GM12878 (cell line): ENCODE data around the gene ZNF335. TPM values are rescaled to one million over a fixed set of nuclear protein-coding genes. Genes with fewer than 3 reads are reported as not detected.

Experiments
- ATF7 ChIP-seq: fragments of 450-650 bp; IDR thresholded peaks from 2 replicates; pipeline ENCODE4 v1.6.1; 2016; ENCODE audit warnings: low read depth, mild to moderate bottlenecking
- BMI1 ChIP-seq: fragments of 450-650 bp; IDR thresholded peaks from 2 replicates; pipeline ENCODE4 v1.6.1; 2016; ENCODE audit warnings: mild to moderate bottlenecking, moderate library complexity, borderline replicate concordance
- DPF2 ChIP-seq: fragments of 450-650 bp; IDR thresholded peaks from 2 replicates; pipeline ENCODE4 v1.6.1; 2017; ENCODE audit warnings: mild to moderate bottlenecking
- EGR1 ChIP-seq, 2 experiments: IDR thresholded peaks; 1 replicate in 1 of 2; 2 replicates in 1 of 2; pipeline ENCODE4 v1.6.1; 2011 to 2012; ENCODE audit warnings: low read depth in 2 of 2, low read length in 2 of 2, borderline replicate concordance in 1 of 2, mild to moderate bottlenecking in 1 of 2, moderate library complexity in 1 of 2
- GABPA ChIP-seq: IDR thresholded peaks from 2 replicates; pipeline ENCODE4 v1.6.1; 2014; ENCODE audit warnings: antibody characterized with exemption, low read depth, mild to moderate bottlenecking, inconsistent platforms
- HDGF ChIP-seq: fragments of 450-650 bp; IDR thresholded peaks from 2 replicates; pipeline ENCODE4 v1.6.1; 2016; ENCODE audit warnings: antibody characterized with exemption
- JUND ChIP-seq: IDR thresholded peaks from 2 replicates; pipeline ENCODE4 v1.6.1; 2012; ENCODE audit warnings: low read depth, mild to moderate bottlenecking, low read length, improper control_type of control experiment, moderate library complexity
- KDM1A ChIP-seq: fragments of 200-600 bp; sonication (generic); IDR thresholded peaks from 2 replicates; pipeline ENCODE4 v1.6.1; 2016; ENCODE audit warnings: borderline replicate concordance
- MEF2B ChIP-seq: fragments of 450-650 bp; IDR thresholded peaks from 2 replicates; pipeline ENCODE4 v1.6.1; 2018; ENCODE audit warnings: mild to moderate bottlenecking, moderate library complexity; ENCODE audit not compliant: partially characterized antibody, poor library complexity, severe bottlenecking
- MTA3 ChIP-seq: IDR thresholded peaks from 2 replicates; pipeline ENCODE4 v1.6.1; 2012; ENCODE audit warnings: low read length, inconsistent platforms, borderline replicate concordance
- NRF1 ChIP-seq: conservative IDR thresholded peaks from 2 replicates; pipeline ENCODE4 v1.6.1; 2011; ENCODE audit warnings: mild to moderate bottlenecking, low read depth, low read length, improper control_type of control experiment
- RB1 ChIP-seq: fragments of 450-650 bp; formaldehyde crosslinking; IDR thresholded peaks from 2 replicates; pipeline ENCODE4 v1.6.1; 2017; ENCODE audit warnings: mild to moderate bottlenecking, borderline replicate concordance
- RUNX3 ChIP-seq: IDR thresholded peaks from 2 replicates; pipeline ENCODE4 v1.6.1; 2012; ENCODE audit warnings: low read length, inconsistent platforms
- SIN3A ChIP-seq: IDR thresholded peaks from 2 replicates; pipeline ENCODE4 v1.6.1; 2012; ENCODE audit warnings: low read depth, low read length, improper control_type of control experiment
- SMAD1 ChIP-seq: fragments of 450-650 bp; IDR thresholded peaks from 2 replicates; pipeline ENCODE4 v1.6.1; 2018; ENCODE audit warnings: mild to moderate bottlenecking, low read depth; ENCODE audit not compliant: partially characterized antibody
- STAT1 ChIP-seq: fragments of 450-650 bp; conservative IDR thresholded peaks from 2 replicates; pipeline ENCODE4 v1.6.1; 2014; ENCODE audit warnings: antibody characterized with exemption, mild to moderate bottlenecking
- TARDBP ChIP-seq: IDR thresholded peaks from 2 replicates; pipeline ENCODE4 v1.6.1; 2016; ENCODE audit warnings: borderline replicate concordance
- ZNF24 ChIP-seq: fragments of 450-650 bp; IDR thresholded peaks from 2 replicates; pipeline ENCODE4 v1.6.1; 2017; ENCODE audit warnings: antibody characterized with exemption, mild to moderate bottlenecking
- polyA plus RNA-seq, 11 experiments: library from polyadenylated mRNA; depleted of rRNA in 4 of 11; unstranded in 6 of 11; stranded (reverse) in 5 of 11; fragments of >200 nt; fragmentation: Nextera tagmentation in 4 of 11; fragmentation: Illumina TruSeq in 1 of 11; extraction: Ambion mirVana in 4 of 11; extraction: Trizol in 1 of 11; gene quantifications; 1 replicate in 1 of 11; 2 replicates in 10 of 11; pipeline versions ENCODE4 v1.2.1 to v1.2.3, GENCODE V29; 2011 to 2016; ENCODE audit warnings: inconsistent platforms in 2 of 11, missing spikeins in 2 of 11, low read depth in 1 of 11
- total RNA-seq, 4 experiments: library from RNA; depleted of rRNA in 3 of 4; stranded (reverse); fragments of >200 nt in 3 of 4; fragmentation: Illumina TruSeq in 1 of 4; extraction: Trizol in 1 of 4; gene quantifications; 2 replicates each; pipeline versions ENCODE4 v1.2.1 to v1.2.3, GENCODE V29; 2013 to 2021
- TF ChIP-seq, protein P1 (sequence below): fragments of 450-650 bp; IDR thresholded peaks from 2 replicates; pipeline ENCODE4 v1.6.1; 2017; ENCODE audit warnings: mild to moderate bottlenecking
- TF ChIP-seq, protein P2 (sequence below): fragments of 450-650 bp; IDR thresholded peaks from 2 replicates; pipeline ENCODE4 v1.6.1; 2016; ENCODE audit warnings: mild to moderate bottlenecking, moderate library complexity, borderline replicate concordance
- TF ChIP-seq, protein P3 (sequence below): fragments of 450-650 bp; formaldehyde crosslinking; IDR thresholded peaks from 2 replicates; pipeline ENCODE4 v1.5.0; 2022; ENCODE audit warnings: mild to moderate bottlenecking, missing genetic modification characterization

ZNF335 gene
- total and polyA plus RNA-seq, 10 of the 15 experiments (the other 5 are each of a cell fraction or from before 2014, with no cell fraction given) = 0.74 to 30.1 (median 14.5) TPM

DNA sequence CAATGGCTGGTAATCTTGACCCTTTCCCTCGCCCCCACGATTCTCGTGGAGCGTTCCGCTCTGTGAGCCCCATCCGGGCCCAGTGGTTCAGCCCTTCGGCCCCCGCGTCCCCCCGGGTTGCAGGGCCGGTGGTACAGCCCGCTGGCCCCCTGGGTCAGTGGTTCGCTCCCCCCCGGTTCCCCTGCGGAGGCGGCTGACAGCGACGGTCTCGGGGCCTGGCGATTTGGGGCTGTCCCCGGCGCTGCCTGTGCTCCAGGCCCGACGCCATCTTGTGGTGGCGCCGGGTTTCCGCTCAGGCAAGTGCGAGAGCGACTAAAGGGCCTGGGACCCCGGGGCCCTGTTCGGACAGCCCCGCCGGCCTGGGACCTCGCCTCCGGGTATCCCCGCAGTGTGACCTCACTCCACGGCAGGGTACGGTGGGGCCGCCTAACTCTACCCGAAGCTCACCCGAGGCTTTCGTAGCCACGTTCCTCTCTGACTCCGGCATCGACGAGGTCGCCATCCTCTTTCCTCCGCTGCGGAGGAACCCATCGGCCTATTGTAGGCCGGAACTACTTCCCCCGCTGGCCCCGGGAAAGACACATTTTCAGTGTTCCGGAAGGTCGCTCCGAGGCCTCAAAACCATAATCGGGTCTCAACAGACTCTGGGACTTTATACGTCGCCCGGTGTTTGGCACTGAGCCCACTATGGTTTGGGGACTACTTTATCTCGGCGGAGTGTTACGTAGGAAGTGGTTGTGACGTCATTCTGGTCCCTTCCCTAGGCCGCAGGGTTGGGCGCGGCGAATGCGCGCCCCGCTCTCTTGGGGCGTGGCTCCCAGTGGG, at the start of gene ZNF335 (continued):
- TF ChIP-seq ATF7 (peak; percentile 100), HDGF (no peak), RUNX3 (peak; percentile 98), STAT1 (peak; percentile 100), ZNF24 (peak; percentile 23; the same call in 1 of the 2 replicates), SMAD1 (no peak), MTA3 (peak; percentile 30; the same call in 1 of the 2 replicates), MEF2B (peak; percentile 83), TARDBP (peak; percentile 79), DPF2 (peak; percentile 85), EGR1 (IDR thresholded peaks at IDR 0.05; ENCODE audit: borderline replicate concordance in 1 of 2, low read depth in 2 of 2, low read length in 2 of 2) (peak in 1 of 2 experiments; percentile 98; a peak in 2 of 3 replicates), RB1 (peak; percentile 91; the same call in 1 of the 2 replicates), GABPA (peak; percentile 84), BMI1 (no peak), JUND (peak; percentile 99), NRF1 (peak; percentile 32; the same call in 1 of the 2 replicates), SIN3A (no peak; the same call in 1 of the 2 replicates), KDM1A (no peak)
- TF ChIP-seq, protein P1, sequence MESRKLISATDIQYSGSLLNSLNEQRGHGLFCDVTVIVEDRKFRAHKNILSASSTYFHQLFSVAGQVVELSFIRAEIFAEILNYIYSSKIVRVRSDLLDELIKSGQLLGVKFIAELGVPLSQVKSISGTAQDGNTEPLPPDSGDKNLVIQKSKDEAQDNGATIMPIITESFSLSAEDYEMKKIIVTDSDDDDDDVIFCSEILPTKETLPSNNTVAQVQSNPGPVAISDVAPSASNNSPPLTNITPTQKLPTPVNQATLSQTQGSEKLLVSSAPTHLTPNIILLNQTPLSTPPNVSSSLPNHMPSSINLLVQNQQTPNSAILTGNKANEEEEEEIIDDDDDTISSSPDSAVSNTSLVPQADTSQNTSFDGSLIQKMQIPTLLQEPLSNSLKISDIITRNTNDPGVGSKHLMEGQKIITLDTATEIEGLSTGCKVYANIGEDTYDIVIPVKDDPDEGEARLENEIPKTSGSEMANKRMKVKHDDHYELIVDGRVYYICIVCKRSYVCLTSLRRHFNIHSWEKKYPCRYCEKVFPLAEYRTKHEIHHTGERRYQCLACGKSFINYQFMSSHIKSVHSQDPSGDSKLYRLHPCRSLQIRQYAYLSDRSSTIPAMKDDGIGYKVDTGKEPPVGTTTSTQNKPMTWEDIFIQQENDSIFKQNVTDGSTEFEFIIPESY = peak; percentile 93
- TF ChIP-seq, protein P2, sequence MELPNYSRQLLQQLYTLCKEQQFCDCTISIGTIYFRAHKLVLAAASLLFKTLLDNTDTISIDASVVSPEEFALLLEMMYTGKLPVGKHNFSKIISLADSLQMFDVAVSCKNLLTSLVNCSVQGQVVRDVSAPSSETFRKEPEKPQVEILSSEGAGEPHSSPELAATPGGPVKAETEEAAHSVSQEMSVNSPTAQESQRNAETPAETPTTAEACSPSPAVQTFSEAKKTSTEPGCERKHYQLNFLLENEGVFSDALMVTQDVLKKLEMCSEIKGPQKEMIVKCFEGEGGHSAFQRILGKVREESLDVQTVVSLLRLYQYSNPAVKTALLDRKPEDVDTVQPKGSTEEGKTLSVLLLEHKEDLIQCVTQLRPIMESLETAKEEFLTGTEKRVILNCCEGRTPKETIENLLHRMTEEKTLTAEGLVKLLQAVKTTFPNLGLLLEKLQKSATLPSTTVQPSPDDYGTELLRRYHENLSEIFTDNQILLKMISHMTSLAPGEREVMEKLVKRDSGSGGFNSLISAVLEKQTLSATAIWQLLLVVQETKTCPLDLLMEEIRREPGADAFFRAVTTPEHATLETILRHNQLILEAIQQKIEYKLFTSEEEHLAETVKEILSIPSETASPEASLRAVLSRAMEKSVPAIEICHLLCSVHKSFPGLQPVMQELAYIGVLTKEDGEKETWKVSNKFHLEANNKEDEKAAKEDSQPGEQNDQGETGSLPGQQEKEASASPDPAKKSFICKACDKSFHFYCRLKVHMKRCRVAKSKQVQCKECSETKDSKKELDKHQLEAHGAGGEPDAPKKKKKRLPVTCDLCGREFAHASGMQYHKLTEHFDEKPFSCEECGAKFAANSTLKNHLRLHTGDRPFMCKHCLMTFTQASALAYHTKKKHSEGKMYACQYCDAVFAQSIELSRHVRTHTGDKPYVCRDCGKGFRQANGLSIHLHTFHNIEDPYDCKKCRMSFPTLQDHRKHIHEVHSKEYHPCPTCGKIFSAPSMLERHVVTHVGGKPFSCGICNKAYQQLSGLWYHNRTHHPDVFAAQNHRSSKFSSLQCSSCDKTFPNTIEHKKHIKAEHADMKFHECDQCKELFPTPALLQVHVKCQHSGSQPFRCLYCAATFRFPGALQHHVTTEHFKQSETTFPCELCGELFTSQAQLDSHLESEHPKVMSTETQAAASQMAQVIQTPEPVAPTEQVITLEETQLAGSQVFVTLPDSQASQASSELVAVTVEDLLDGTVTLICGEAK = peak; percentile 91
- TF ChIP-seq, protein P3, sequence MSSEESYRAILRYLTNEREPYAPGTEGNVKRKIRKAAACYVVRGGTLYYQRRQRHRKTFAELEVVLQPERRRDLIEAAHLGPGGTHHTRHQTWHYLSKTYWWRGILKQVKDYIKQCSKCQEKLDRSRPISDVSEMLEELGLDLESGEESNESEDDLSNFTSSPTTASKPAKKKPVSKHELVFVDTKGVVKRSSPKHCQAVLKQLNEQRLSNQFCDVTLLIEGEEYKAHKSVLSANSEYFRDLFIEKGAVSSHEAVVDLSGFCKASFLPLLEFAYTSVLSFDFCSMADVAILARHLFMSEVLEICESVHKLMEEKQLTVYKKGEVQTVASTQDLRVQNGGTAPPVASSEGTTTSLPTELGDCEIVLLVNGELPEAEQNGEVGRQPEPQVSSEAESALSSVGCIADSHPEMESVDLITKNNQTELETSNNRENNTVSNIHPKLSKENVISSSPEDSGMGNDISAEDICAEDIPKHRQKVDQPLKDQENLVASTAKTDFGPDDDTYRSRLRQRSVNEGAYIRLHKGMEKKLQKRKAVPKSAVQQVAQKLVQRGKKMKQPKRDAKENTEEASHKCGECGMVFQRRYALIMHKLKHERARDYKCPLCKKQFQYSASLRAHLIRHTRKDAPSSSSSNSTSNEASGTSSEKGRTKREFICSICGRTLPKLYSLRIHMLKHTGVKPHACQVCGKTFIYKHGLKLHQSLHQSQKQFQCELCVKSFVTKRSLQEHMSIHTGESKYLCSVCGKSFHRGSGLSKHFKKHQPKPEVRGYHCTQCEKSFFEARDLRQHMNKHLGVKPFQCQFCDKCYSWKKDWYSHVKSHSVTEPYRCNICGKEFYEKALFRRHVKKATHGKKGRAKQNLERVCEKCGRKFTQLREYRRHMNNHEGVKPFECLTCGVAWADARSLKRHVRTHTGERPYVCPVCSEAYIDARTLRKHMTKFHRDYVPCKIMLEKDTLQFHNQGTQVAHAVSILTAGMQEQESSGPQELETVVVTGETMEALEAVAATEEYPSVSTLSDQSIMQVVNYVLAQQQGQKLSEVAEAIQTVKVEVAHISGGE = no peak
